ENCODE results near the gene GRAMD1C. TPM values are rescaled to one million over a fixed set of nuclear protein-coding genes. Genes with fewer than 3 reads are reported as not detected.

GRAMD1C gene
- total and polyA plus RNA-seq, 2 donors (not counting 3 experiments of a cell fraction or from before 2014, with no cell fraction given): 7.0 to 24.0 TPM

DNA sequence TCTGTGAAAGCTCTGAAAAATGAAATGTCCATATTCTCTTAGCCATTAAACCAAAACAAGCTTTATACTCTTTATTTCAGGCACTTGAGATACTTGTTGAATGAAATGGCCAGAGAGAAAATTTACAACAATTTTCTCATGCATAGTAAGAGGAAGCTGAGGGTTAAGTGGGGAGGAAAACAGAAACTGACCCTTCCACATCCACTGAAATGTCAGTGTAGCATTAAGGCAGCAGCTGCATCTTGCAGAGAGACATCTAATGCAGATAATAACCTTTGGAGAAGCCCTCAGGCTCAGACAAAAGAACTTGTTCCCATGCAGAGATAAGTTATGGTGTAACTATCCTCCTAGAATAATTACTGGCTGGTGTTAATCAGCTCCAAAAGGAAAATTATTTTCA lies 143.2 kb downstream of the GRAMD1C start:
- intact Hi-C loops (cut with micrococcal nuclease) (no loop called here), dilution Hi-C loops (cut with MboI; ENCODE audit: extremely low pct_ligation_motif_present, low sequenced_read_pairs) (no loop called here)
- H3K27me3 ChIP-seq (ENCODE audit: control insufficient read depth in 2 of 2, insufficient read depth in 2 of 2, low read length in 2 of 2): no peaks in the 10 kb centered on the region
- H3K27ac ChIP-seq (ENCODE audit: insufficient read depth, low read depth, low read length): no peak overlapping the region
- ChIA-PET CTCF (interaction anchor here (1.0 to 1.6 kb wide), 4 partner anchors 12 to 36 kb away, joined by 3 to 4 read pairs (median 3); no protein-coding TSS in a partner anchor), POLR2A (no interaction called here)
- no peak overlapping the region for H2AFZ ChIP-seq (ENCODE audit: low read depth, low read length)
- H3K9me1 ChIP-seq (replicated peaks; ENCODE audit: control insufficient read depth, extremely low read depth, insufficient read depth, low read length): no peaks in the 10 kb centered on the region
- TF ChIP-seq, protein P1, sequence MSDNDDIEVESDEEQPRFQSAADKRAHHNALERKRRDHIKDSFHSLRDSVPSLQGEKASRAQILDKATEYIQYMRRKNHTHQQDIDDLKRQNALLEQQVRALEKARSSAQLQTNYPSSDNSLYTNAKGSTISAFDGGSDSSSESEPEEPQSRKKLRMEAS (IDR thresholded peaks at IDR 0.05; ENCODE audit: insufficient read depth, insufficient read length): no peak
- TF ChIP-seq JUN (IDR thresholded peaks at IDR 0.05; ENCODE audit: borderline replicate concordance, insufficient read depth, insufficient read length, low read depth) (no peak), POLR2A (IDR thresholded peaks at IDR 0.05; ENCODE audit: low read depth, low read length) (no peak), GATA2 (IDR thresholded peaks at IDR 0.05; ENCODE audit: insufficient read depth, insufficient read length, low read depth, low read length) (no peak), MYC (IDR thresholded peaks at IDR 0.05; ENCODE audit: low read depth, low read length) (no peak), EZH2 (IDR thresholded peaks at IDR 0.05; ENCODE audit: borderline replicate concordance, low read depth, low read length, severe bottlenecking) (no peak), POLR2AphosphoS5 (IDR thresholded peaks at IDR 0.05; ENCODE audit: insufficient read depth, low read depth, low read length) (no peak), FOS (IDR thresholded peaks at IDR 0.05; ENCODE audit: borderline replicate concordance, insufficient read depth, low read length) (no peak)
- TF ChIP-seq, protein P2, sequence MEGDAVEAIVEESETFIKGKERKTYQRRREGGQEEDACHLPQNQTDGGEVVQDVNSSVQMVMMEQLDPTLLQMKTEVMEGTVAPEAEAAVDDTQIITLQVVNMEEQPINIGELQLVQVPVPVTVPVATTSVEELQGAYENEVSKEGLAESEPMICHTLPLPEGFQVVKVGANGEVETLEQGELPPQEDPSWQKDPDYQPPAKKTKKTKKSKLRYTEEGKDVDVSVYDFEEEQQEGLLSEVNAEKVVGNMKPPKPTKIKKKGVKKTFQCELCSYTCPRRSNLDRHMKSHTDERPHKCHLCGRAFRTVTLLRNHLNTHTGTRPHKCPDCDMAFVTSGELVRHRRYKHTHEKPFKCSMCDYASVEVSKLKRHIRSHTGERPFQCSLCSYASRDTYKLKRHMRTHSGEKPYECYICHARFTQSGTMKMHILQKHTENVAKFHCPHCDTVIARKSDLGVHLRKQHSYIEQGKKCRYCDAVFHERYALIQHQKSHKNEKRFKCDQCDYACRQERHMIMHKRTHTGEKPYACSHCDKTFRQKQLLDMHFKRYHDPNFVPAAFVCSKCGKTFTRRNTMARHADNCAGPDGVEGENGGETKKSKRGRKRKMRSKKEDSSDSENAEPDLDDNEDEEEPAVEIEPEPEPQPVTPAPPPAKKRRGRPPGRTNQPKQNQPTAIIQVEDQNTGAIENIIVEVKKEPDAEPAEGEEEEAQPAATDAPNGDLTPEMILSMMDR (IDR thresholded peaks at IDR 0.05; ENCODE audit: extremely low read depth in 1 of 2, insufficient read depth in 1 of 2, low read depth in 1 of 2, low read length in 2 of 2): no peak
- H3K9ac ChIP-seq (replicated peaks; ENCODE audit: extremely low read depth, insufficient read depth, low read length): no peak overlapping the region
- no peaks in the 10 kb centered on the region for H3K9me3 ChIP-seq (replicated peaks; ENCODE audit: control insufficient read depth, insufficient read depth, low read length)
- H3K4me2 ChIP-seq (ENCODE audit: insufficient read depth, low read length): no peak overlapping the region
- FAIRE-seq (no peak), DNase-seq (ENCODE audit: low read depth, low spot score) (no peak)
- BruUV-seq (replicated peaks): no TSS peak
- H3K4me3 ChIP-seq (replicated peaks in 1 of 3; ENCODE audit: insufficient read depth in 1 of 3, low read depth in 1 of 3, low read length in 3 of 3): no peak overlapping the region
- no peaks in the 10 kb centered on the region for H3K36me3 ChIP-seq (ENCODE audit: control insufficient read depth in 2 of 2, extremely low read depth in 1 of 2, insufficient read depth in 2 of 2, low read length in 2 of 2)
- H3K79me2 ChIP-seq (ENCODE audit: control insufficient read depth, insufficient read depth, low read length): no peaks in the 10 kb centered on the region
- H3K4me1 ChIP-seq (ENCODE audit: control insufficient read depth, extremely low read depth, insufficient read depth, low read length): no peaks in the 10 kb centered on the region
- no peaks in the 10 kb centered on the region for H4K20me1 ChIP-seq (replicated peaks; ENCODE audit: control insufficient read depth, extremely low read depth, insufficient read depth, low read length)

Measured in endothelial cell of umbilical vein (primary cell).